ENCODE measurements around the gene TACC2.

GRCh38 chr10:122171302-122172075, 182.5 kb downstream of the TACC2 start:
- TF ChIP-seq REST (IDR thresholded peaks at IDR 0.05; ENCODE audit: insufficient read depth in 1 of 2, low read depth in 2 of 2, low read length in 2 of 2) (no peak), TAF1 (IDR thresholded peaks at IDR 0.05; ENCODE audit: borderline replicate concordance, insufficient read depth, low read length) (no peak), POLR2AphosphoS5 (IDR thresholded peaks at IDR 0.05; ENCODE audit: low read depth, low read length) (no peak)

Data from PFSK-1 (cell line).